Cardiac fibroblast (primary cell): ENCODE results near the gene C4orf50.

Source experiments
- DNase-seq, 2 donors: peaks; one replicate each; pipeline versions ENCODE4 v3.0.0 to v3.0.0-alpha.2; 2010; ENCODE audit warnings: low read depth in 2 of 2
- H3K4me3 ChIP-seq, 2 donors: replicated peaks in 1 of 2; 1 replicate in 1 of 2; 2 replicates in 1 of 2; pipeline ENCODE4 v1.5.1; 2011; ENCODE audit warnings: low read depth in 2 of 2, low read length in 2 of 2, mild to moderate bottlenecking in 2 of 2, moderate library complexity in 1 of 2
- CTCF ChIP-seq: IDR thresholded peaks from one replicate; pipeline ENCODE4 v1.5.1; 2011; ENCODE audit warnings: low read depth, mild to moderate bottlenecking, low read length, inconsistent platforms

The C4orf50 gene

GRCh38 chr4:5926598-5926997, 91.6 kb downstream of the C4orf50 start:
- DNase-seq = no peak
- H3K4me3 ChIP-seq = no peak overlapping the region
- TF ChIP-seq CTCF = no peak

GRCh38 chr4:5925419-5926200, 92.6 kb downstream of the C4orf50 start:
- H3K4me3 ChIP-seq = no peak overlapping the region
- no peak for TF ChIP-seq CTCF
- no peak for DNase-seq

GRCh38 chr4:5924461-5925125, 93.6 kb downstream of the C4orf50 start:
- no peak overlapping the region for H3K4me3 ChIP-seq
- DNase-seq = no peak

GRCh38 chr4:5923376-5923775, 94.9 kb downstream of the C4orf50 start:
- DNase-seq = no peak
- TF ChIP-seq CTCF = no peak

More at GRCh38 chr4:5924461-5925125, 93.6 kb downstream of the C4orf50 start:
- no peak for TF ChIP-seq CTCF

GRCh38 chr4:5922556-5922955, 95.7 kb downstream of the C4orf50 start:
- DNase-seq = no peak
- no peak for TF ChIP-seq CTCF
- no peak overlapping the region for H3K4me3 ChIP-seq

More at GRCh38 chr4:5923376-5923775, 94.9 kb downstream of the C4orf50 start:
- no peak overlapping the region for H3K4me3 ChIP-seq

- DNase-seq = no peak
- H3K4me3 ChIP-seq = no peak overlapping the region
- TF ChIP-seq CTCF = no peak
Measured at GRCh38 chr4:5921981-5922380, 96.2 kb downstream of the C4orf50 start.
